DND-41 (cell line): Measurements from ENCODE around the gene TET2.

ENCODE experiments used
- ATAC-seq: fragments of 200-7000 bp; cut with Tn5 transposase; 3 replicates; pipeline ENCODE4 v1.9.1; 2021; ENCODE audit warnings: low read depth; ENCODE audit not compliant: insufficient read depth
- DNase-seq: peaks from one replicate; pipeline ENCODE4 v3.0.0-alpha.2; 2020
- H2AFZ ChIP-seq: 2 replicates; pipeline ENCODE4 v1.6.0; 2012; ENCODE audit warnings: low read depth, low read length
- H3K27ac ChIP-seq: 2 replicates; pipeline ENCODE4 v1.5.1; 2012; ENCODE audit warnings: low read length, inconsistent platforms
- H3K27me3 ChIP-seq: fragments of 200-600 bp; sonication (generic); 2 replicates; pipeline ENCODE4 v1.6.0; 2012; ENCODE audit warnings: low read length, mild to moderate bottlenecking, inconsistent platforms; ENCODE audit not compliant: insufficient read depth, poor library complexity
- H3K36me3 ChIP-seq: 2 replicates; pipeline ENCODE4 v1.5.1; 2012; ENCODE audit warnings: low read length, inconsistent platforms; ENCODE audit not compliant: insufficient read depth
- H3K4me1 ChIP-seq: 2 replicates; pipeline ENCODE4 v1.5.1; 2012; ENCODE audit warnings: mild to moderate bottlenecking, low read length; ENCODE audit not compliant: insufficient read depth
- H3K4me2 ChIP-seq: 2 replicates; pipeline ENCODE4 v1.6.0; 2012; ENCODE audit warnings: mild to moderate bottlenecking, moderate library complexity, low read length, inconsistent platforms; ENCODE audit not compliant: insufficient read depth
- H3K4me3 ChIP-seq, 2 experiments: fragments of 200-600 bp in 1 of 2; shearing (Covaris generic) in 1 of 2; 2 replicates each; pipeline ENCODE4 v1.5.1; 2012 to 2016; ENCODE audit warnings: inconsistent platforms in 2 of 2, low read length in 2 of 2, mild to moderate bottlenecking in 2 of 2, low read depth in 1 of 2, moderate library complexity in 1 of 2
- H3K79me2 ChIP-seq: 2 replicates; pipeline ENCODE4 v1.6.0; 2012; ENCODE audit warnings: low read length, inconsistent platforms; ENCODE audit not compliant: insufficient read depth
- H3K9ac ChIP-seq: 2 replicates; pipeline ENCODE4 v1.6.0; 2012; ENCODE audit warnings: low read depth, mild to moderate bottlenecking, inconsistent platforms, low read length, moderate library complexity
- H3K9me3 ChIP-seq: 2 replicates; pipeline ENCODE4 v1.5.1; 2012; ENCODE audit warnings: low read length, moderate library complexity, mild to moderate bottlenecking, inconsistent platforms; ENCODE audit not compliant: insufficient read depth, severe bottlenecking
- H4K20me1 ChIP-seq: 2 replicates; pipeline ENCODE4 v1.6.0; 2012; ENCODE audit warnings: low read length; ENCODE audit not compliant: insufficient read depth
- EZH2 ChIP-seq: IDR thresholded peaks from 3 replicates; pipeline ENCODE4 v1.6.1; 2012; ENCODE audit warnings: borderline replicate concordance, low read depth, mild to moderate bottlenecking, moderate library complexity, low read length, inconsistent platforms; ENCODE audit not compliant: severe bottlenecking
- TF ChIP-seq, protein P1 (sequence below): IDR thresholded peaks from 2 replicates; pipeline ENCODE4 v1.5.1; 2012; ENCODE audit warnings: borderline replicate concordance, low read length, moderate library complexity, mild to moderate bottlenecking; ENCODE audit not compliant: poor library complexity, severe bottlenecking; ENCODE audit errors: extremely low read depth

Gene TET2

GRCh38 chr4:105194328-105195231 lies 47.9 kb downstream of the TET2 start:
- ATAC-seq (no peak), DNase-seq (no peak)
- Histone ChIP-seq H2AFZ (no peak overlapping the region), H3K27ac (no peak overlapping the region), H3K36me3 (no peaks in the 10 kb centered on the region), H3K9ac (no peak overlapping the region), H3K79me2 (no peaks in the 10 kb centered on the region), H3K9me3 (no peaks in the 10 kb centered on the region), H3K4me3 (no peak overlapping the region), H4K20me1 (no peaks in the 10 kb centered on the region), H3K4me2 (no peak overlapping the region), H3K27me3 (no peaks in the 10 kb centered on the region), H3K4me1 (no peaks in the 10 kb centered on the region)
- no peak for TF ChIP-seq EZH2
- TF ChIP-seq, protein P1, sequence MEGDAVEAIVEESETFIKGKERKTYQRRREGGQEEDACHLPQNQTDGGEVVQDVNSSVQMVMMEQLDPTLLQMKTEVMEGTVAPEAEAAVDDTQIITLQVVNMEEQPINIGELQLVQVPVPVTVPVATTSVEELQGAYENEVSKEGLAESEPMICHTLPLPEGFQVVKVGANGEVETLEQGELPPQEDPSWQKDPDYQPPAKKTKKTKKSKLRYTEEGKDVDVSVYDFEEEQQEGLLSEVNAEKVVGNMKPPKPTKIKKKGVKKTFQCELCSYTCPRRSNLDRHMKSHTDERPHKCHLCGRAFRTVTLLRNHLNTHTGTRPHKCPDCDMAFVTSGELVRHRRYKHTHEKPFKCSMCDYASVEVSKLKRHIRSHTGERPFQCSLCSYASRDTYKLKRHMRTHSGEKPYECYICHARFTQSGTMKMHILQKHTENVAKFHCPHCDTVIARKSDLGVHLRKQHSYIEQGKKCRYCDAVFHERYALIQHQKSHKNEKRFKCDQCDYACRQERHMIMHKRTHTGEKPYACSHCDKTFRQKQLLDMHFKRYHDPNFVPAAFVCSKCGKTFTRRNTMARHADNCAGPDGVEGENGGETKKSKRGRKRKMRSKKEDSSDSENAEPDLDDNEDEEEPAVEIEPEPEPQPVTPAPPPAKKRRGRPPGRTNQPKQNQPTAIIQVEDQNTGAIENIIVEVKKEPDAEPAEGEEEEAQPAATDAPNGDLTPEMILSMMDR: no peak

GRCh38 chr4:105196523-105197145 lies 50.0 kb downstream of the TET2 start:
- ATAC-seq (no peak), DNase-seq (no peak)
- no peak overlapping the region for H2AFZ ChIP-seq
- H3K27ac ChIP-seq: no peak overlapping the region
- no peak overlapping the region for H3K4me2 ChIP-seq
- no peaks in the 10 kb centered on the region for H3K36me3 ChIP-seq
- TF ChIP-seq, protein P1: no peak
- TF ChIP-seq EZH2: no peak
- H3K9me3 ChIP-seq: no peaks in the 10 kb centered on the region
- H3K27me3 ChIP-seq: no peaks in the 10 kb centered on the region
- no peak overlapping the region for H3K4me3 ChIP-seq
- H3K4me1 ChIP-seq: no peaks in the 10 kb centered on the region
- no peak overlapping the region for H3K9ac ChIP-seq
- no peaks in the 10 kb centered on the region for H4K20me1 ChIP-seq
- no peaks in the 10 kb centered on the region for H3K79me2 ChIP-seq

GRCh38 chr4:105197777-105198176 lies 51.1 kb downstream of the TET2 start:
- Histone ChIP-seq H3K4me3 (no peak overlapping the region), H3K4me1 (no peaks in the 10 kb centered on the region), H4K20me1 (no peaks in the 10 kb centered on the region), H3K27ac (no peak overlapping the region), H3K27me3 (no peaks in the 10 kb centered on the region), H3K9ac (no peak overlapping the region), H3K79me2 (no peaks in the 10 kb centered on the region), H3K4me2 (no peak overlapping the region), H3K9me3 (no peaks in the 10 kb centered on the region), H2AFZ (no peak overlapping the region), H3K36me3 (no peaks in the 10 kb centered on the region)
- no peak for TF ChIP-seq EZH2
- TF ChIP-seq, protein P1: no peak
- DNase-seq (no peak), ATAC-seq (no peak)
